Activated naive CD4-positive, alpha-beta T cell treated with anti-CD3 and anti-CD28 coated beads, Interleukin-2, amount 50 U/mL, for 72 hours (primary cell): ENCODE results near the gene PADI3. TPM values are rescaled to one million over a fixed set of nuclear protein-coding genes. Genes with fewer than 3 reads are reported as not detected.
"Not testable (repeated sequence)": the region's sequence is repeated elsewhere in the genome, so short reads cannot be mapped to it uniquely, and the experiment has no call there.

Experiments
- ATAC-seq, 2 donors: fragments of 150-1000 bp; cut with Tn5 transposase; 2 replicates each; pipeline ENCODE4 v1.10.0; 2021; ENCODE audit warnings: mild to moderate bottlenecking in 2 of 2, moderate library complexity in 2 of 2
- DNase-seq, 2 donors: peaks; one replicate each; pipeline ENCODE4 v3.0.0; 2021 to 2022; ENCODE audit warnings: low spot score in 2 of 2
- H3K27ac Mint-ChIP-seq, 2 donors: one replicate each; pipeline ENCODE4 v1.8.0; 2022; ENCODE audit warnings: mild to moderate bottlenecking in 2 of 2, mixed read lengths in 2 of 2
- H3K36me3 Mint-ChIP-seq, 2 donors: one replicate each; pipeline ENCODE4 v1.8.0; 2022; ENCODE audit warnings: mixed read lengths in 2 of 2
- H3K9me3 Mint-ChIP-seq, 2 donors: one replicate each; pipeline ENCODE4 v1.8.0; 2022; ENCODE audit warnings: mixed read lengths in 2 of 2
- total RNA-seq, 2 donors: library from RNA; stranded (reverse); gene quantifications; one replicate each; pipeline ENCODE4 v1.2.3, GENCODE V29; 2022

The PADI3 gene
- total RNA-seq, 2 donors from 2014 or later: not detected

DNA sequence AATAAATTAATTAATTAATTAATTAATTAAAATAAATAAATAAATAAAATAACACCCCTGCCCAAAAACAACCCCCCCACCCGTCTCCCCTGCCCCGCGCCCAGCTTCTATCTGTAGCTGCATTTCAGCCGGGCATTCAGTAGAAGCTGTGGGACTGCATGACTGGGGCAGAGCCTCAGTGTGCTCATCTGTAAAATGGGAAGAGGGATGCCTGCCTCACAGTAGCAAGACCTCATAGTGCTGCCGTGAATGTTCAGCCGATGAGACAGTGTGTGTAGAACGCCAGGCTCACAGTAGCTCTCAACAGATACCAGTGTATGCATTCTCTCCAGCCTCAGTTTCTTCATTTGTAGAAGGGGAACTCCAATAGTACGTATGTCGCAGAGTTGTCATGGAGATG is 67.8 kb downstream of the PADI3 start:
- no peaks in the 10 kb centered on the region for H3K9me3 Mint-ChIP-seq
- no peak overlapping the region for H3K27ac Mint-ChIP-seq
- no peaks in the 10 kb centered on the region for H3K36me3 Mint-ChIP-seq
- ATAC-seq (no peak), DNase-seq (no peak)

DNA sequence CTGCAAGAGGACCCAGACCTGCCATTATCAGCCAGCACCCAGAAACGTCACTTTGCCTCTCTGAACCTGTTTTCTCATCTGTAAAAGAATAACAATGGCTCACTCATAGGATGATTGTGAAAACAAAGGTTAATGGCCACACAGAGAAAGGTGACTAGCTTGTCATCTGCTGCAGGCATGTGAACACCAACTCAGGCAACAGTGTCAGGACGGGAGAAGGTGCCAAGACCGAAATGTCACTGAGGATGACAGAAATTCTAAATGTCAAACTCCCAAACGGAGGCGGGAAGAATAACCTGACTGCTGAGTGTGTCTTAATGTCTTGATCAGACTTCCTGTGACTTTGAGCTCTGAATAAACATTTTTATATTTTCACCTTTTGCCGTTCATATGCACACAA is 69.4 kb downstream of the PADI3 start:
- ATAC-seq (no peak), DNase-seq (no peak)
- H3K27ac Mint-ChIP-seq: no peak overlapping the region
- no peaks in the 10 kb centered on the region for H3K36me3 Mint-ChIP-seq
- H3K9me3 Mint-ChIP-seq: no peaks in the 10 kb centered on the region

DNA sequence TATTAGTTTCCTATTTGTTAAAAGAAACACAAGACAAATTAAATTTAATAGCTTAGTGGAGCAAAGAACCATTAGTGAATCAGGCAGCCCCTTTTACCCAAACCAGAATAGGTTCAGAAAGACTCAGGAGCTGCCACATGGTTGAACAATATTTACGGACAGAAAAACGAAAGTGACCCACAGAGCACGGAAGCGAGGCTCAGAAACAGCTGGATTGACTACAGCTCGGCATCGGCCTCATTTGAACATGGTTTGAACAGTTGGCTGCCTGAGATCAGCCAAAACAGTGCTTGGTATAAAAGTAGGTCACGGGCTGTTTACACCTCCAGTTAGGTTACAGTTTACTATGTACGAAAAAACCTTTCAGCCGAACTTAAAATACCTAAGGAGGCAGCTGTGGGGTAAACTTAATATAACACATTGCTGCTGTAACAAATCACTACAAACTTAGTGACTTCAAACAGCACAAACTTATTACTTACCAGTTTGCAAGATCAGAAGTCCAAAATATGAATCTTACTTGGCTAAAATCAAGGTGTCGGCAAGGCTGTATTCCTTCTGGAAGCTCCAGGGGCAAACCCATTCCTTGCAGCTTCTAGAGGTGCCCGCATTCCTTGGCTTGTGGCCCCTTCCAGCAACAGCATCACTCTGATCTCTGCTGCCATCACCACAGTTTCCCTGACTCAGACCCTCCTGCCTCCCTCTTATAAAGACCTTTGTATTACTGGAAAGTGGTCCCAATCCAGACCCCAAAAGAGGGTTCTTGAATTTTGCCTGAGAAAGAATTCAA is 70.9 kb downstream of the PADI3 start:
- ATAC-seq: no peak
- no peak for DNase-seq
- Mint-ChIP-seq H3K9me3 (no peaks in the 10 kb centered on the region), H3K27ac (no peak overlapping the region), H3K36me3 (no peaks in the 10 kb centered on the region)

- not testable (repeated sequence) for ATAC-seq, H3K36me3 Mint-ChIP-seq, H3K9me3 Mint-ChIP-seq, DNase-seq, H3K27ac Mint-ChIP-seq
These were observed 73.0 kb downstream of the PADI3 start for GRCh38 chr1:17321857-17322390.

DNA sequence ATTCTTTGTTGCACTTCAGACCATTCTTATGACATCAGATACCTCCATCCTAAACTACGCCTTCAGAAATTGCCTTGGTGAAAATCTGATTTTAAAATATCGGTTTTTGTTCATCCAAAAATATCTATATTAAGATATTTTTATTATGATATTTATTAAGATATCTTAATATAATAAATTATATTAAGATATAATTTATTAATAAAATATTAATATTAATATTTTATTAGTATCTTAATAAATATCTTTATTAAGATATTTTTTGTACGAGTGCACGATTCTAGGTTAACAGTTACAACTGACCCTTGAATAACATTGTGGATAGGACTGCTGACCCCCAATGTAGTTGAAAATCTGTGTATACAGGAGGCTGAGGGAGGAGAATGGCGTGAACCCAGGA is 80.0 kb downstream of the PADI3 start:
- ATAC-seq (no peak), DNase-seq (no peak)
- H3K27ac Mint-ChIP-seq: no peak overlapping the region
- peaks cover 0 to 4% of the 10 kb centered on the region in 2 donors for H3K9me3 Mint-ChIP-seq
- no peaks in the 10 kb centered on the region for H3K36me3 Mint-ChIP-seq

GRCh38 chr1:17329610-17330009 is 80.7 kb downstream of the PADI3 start:
- Mint-ChIP-seq H3K36me3 (no peaks in the 10 kb centered on the region), H3K27ac (no peak overlapping the region), H3K9me3 (peaks cover 0 to 4% of the 10 kb centered on the region in 2 donors)
- DNase-seq (no peak), ATAC-seq (no peak)

GRCh38 chr1:17330856-17331255 is 82.0 kb downstream of the PADI3 start:
- Mint-ChIP-seq H3K27ac (no peak overlapping the region), H3K36me3 (no peaks in the 10 kb centered on the region), H3K9me3 (peaks cover 0 to 4% of the 10 kb centered on the region in 2 donors)
- DNase-seq (no peak), ATAC-seq (no peak)

GRCh38 chr1:17333081-17333480 is 84.2 kb downstream of the PADI3 start:
- Mint-ChIP-seq H3K9me3 (peaks cover 0 to 4% of the 10 kb centered on the region in 2 donors), H3K36me3 (no peaks in the 10 kb centered on the region), H3K27ac (no peak overlapping the region)
- DNase-seq: no peak
- ATAC-seq: no peak

Other genes with a start within 250 kb of the PADI3 start
- gene ATP13A2, start 237.2 kb upstream of the PADI3 start, total RNA-seq: 10 to 100 TPM; 13.9 to 24.7 TPM
- gene SDHB, start 195.1 kb upstream of the PADI3 start, total RNA-seq: 100 to 1,000 TPM; 105 to 134 TPM
- gene PADI2, start 129.6 kb upstream of the PADI3 start, total RNA-seq: under 1 TPM; 0.11 to 0.12 TPM
- not detected for gene PADI1, start 44.0 kb upstream of the PADI3 start, total RNA-seq
- 1 to 10 TPM; 1.3 to 2.4 TPM for gene PADI4, start 59.1 kb downstream of the PADI3 start, total RNA-seq
- gene PADI6, start 123.1 kb downstream of the PADI3 start, total RNA-seq: not detected
- 100 to 1,000 TPM; 113 to 132 TPM for gene RCC2, start 190.6 kb downstream of the PADI3 start, total RNA-seq